ENCODE results near the gene TBCA. TPM values are rescaled to one million over a fixed set of nuclear protein-coding genes. Genes with fewer than 3 reads are reported as not detected.

TBCA gene
- total RNA-seq, 1 experiment from 2014 or later = 327 TPM

DNA sequence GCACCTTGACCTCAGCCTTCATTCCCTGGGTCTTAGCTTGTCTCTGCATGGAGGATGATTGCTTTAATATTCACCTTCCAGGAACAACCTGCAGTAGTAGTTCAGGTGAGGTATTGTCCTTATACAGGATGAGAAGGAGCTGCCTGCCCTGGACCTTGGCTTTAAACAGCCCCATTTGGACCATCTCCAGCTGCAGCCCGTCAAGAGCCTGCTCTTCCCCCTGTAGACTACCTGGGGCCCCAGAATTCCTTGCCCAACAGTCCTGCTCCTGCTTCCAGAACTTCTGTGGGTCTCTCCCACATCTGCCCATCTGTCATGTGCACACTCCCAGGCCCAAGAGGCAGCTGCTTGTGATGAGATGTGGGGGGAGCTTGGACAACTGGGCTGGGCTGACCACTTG is 125.5 kb downstream of the TBCA start (continued):
- TF ChIP-seq, protein P1, sequence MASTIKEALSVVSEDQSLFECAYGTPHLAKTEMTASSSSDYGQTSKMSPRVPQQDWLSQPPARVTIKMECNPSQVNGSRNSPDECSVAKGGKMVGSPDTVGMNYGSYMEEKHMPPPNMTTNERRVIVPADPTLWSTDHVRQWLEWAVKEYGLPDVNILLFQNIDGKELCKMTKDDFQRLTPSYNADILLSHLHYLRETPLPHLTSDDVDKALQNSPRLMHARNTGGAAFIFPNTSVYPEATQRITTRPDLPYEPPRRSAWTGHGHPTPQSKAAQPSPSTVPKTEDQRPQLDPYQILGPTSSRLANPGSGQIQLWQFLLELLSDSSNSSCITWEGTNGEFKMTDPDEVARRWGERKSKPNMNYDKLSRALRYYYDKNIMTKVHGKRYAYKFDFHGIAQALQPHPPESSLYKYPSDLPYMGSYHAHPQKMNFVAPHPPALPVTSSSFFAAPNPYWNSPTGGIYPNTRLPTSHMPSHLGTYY (CRISPR knock-in tag; IDR thresholded peaks at IDR 0.05) = no peak
- TF ChIP-seq CTCF (IDR thresholded peaks at IDR 0.05) = no peak
- no peak for TF ChIP-seq CBFB (CRISPR knock-in tag; IDR thresholded peaks at IDR 0.05; ENCODE audit: low read depth)
- no peak for TF ChIP-seq NFYB (CRISPR knock-in tag; conservative IDR thresholded peaks at IDR 0.05; ENCODE audit: low read depth)
- no peak for TF ChIP-seq MLX (CRISPR knock-in tag; IDR thresholded peaks at IDR 0.05)

- DNase-seq (ENCODE audit: low spot score) = no peak
- ChIA-PET POLR2A (no interaction called here), CTCF (no interaction called here)
- TF ChIP-seq, protein P2, sequence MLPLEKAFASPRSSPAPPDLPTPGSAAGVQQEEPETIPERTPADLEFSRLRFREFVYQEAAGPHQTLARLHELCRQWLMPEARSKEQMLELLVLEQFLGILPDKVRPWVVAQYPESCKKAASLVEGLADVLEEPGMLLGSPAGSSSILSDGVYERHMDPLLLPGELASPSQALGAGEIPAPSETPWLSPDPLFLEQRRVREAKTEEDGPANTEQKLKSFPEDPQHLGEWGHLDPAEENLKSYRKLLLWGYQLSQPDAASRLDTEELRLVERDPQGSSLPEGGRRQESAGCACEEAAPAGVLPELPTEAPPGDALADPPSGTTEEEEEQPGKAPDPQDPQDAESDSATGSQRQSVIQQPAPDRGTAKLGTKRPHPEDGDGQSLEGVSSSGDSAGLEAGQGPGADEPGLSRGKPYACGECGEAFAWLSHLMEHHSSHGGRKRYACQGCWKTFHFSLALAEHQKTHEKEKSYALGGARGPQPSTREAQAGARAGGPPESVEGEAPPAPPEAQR (CRISPR knock-in tag; IDR thresholded peaks at IDR 0.05) = no peak
- TF ChIP-seq ZNF317 (CRISPR knock-in tag; IDR thresholded peaks at IDR 0.05; ENCODE audit: borderline replicate concordance, low read depth) (no peak), GRHL2 (CRISPR knock-in tag; IDR thresholded peaks at IDR 0.05; ENCODE audit: insufficient replicate concordance, severe bottlenecking) (no peak), SP1 (CRISPR knock-in tag; conservative IDR thresholded peaks at IDR 0.05) (no peak), JUN (CRISPR knock-in tag; IDR thresholded peaks at IDR 0.05) (no peak), FOXP1 (CRISPR knock-in tag; IDR thresholded peaks at IDR 0.05; ENCODE audit: borderline replicate concordance) (no peak), ZMAT4 (CRISPR knock-in tag; IDR thresholded peaks at IDR 0.05) (no peak), ATF1 (CRISPR knock-in tag; IDR thresholded peaks at IDR 0.05) (no peak), TCF7 (CRISPR knock-in tag; IDR thresholded peaks at IDR 0.05; ENCODE audit: low read depth) (no peak)
- TF ChIP-seq, protein P3, sequence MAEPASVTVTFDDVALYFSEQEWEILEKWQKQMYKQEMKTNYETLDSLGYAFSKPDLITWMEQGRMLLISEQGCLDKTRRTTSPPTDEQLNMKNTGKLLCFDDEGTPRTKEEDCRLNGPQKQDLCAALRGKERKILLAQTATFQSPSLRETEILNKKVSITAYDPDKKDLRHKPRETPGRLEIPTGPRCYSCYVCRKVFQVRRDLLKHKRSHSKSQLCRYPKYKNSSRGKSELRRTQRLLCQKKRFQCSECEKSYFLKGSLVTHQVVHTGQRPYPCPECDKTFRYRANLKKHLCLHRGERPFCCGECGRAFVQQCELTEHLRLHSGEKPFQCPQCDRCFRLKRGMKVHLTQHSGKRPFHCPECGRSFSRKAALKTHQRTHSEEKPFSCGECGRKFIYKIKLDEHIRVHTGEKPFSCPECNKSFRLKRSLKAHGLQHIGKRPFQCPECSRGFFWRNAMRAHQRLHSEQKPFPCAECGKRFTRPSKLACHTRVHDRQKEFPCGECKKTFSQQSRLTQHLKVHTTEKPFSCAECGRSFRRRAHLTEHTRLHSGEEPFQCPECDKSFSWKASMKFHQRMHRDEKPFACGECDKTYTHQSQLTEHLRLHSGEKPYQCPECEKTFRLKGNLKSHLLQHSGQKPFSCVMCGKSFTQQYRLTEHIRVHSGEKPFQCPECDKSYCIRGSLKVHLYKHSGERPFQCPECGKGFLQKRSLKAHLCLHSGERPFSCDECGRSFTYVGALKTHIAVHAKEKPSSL (CRISPR knock-in tag; conservative IDR thresholded peaks at IDR 0.05) = no peak
- TF ChIP-seq, protein P4, sequence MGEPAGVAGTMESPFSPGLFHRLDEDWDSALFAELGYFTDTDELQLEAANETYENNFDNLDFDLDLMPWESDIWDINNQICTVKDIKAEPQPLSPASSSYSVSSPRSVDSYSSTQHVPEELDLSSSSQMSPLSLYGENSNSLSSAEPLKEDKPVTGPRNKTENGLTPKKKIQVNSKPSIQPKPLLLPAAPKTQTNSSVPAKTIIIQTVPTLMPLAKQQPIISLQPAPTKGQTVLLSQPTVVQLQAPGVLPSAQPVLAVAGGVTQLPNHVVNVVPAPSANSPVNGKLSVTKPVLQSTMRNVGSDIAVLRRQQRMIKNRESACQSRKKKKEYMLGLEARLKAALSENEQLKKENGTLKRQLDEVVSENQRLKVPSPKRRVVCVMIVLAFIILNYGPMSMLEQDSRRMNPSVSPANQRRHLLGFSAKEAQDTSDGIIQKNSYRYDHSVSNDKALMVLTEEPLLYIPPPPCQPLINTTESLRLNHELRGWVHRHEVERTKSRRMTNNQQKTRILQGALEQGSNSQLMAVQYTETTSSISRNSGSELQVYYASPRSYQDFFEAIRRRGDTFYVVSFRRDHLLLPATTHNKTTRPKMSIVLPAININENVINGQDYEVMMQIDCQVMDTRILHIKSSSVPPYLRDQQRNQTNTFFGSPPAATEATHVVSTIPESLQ (CRISPR knock-in tag; IDR thresholded peaks at IDR 0.05) = no peak
- Mint-ChIP-seq H3K36me3 (no peaks in the 10 kb centered on the region), H3K4me1 (peaks cover 5% of the 10 kb centered on the region; the same call in 1 of the 2 replicates), H3K4me3 (no peak overlapping the region), H3K9me3 (no peaks in the 10 kb centered on the region), H3K27ac (no peak overlapping the region), H3K27me3 (ENCODE audit: low read depth) (peaks cover 99% of the 10 kb centered on the region)
- no peak for ATAC-seq
Measured at GRCh38 chr5:77649776-77650175, 126.4 kb downstream of the TBCA start.

Measured in WTC11 (cell line).